ENCODE data around the gene CLASP1. TPM values are rescaled to one million over a fixed set of nuclear protein-coding genes. Genes with fewer than 3 reads are reported as not detected.

The CLASP1 gene
- total and polyA plus RNA-seq, 2 experiments from 2014 or later: 16.6 to 56.3 TPM

DNA sequence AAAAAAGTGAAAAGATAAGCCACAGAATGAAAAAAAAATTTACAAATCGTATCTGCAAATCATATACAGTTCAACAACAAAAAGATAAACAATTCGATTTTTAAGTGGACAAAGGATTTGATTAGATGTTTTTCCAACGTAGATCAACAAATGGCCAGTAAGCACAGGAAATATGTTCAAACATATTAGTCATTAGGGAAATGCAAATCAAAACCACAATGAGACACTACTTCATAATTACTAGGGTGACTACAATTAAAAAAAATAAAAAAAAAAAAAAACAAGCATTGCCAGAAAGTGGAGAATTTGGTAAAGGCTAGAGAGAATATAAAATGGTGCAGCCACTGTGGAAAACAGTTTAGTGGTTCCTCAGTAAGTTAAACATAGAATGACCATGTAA lies 156.9 kb downstream of the CLASP1 start (continued):
- TF ChIP-seq, protein P1, sequence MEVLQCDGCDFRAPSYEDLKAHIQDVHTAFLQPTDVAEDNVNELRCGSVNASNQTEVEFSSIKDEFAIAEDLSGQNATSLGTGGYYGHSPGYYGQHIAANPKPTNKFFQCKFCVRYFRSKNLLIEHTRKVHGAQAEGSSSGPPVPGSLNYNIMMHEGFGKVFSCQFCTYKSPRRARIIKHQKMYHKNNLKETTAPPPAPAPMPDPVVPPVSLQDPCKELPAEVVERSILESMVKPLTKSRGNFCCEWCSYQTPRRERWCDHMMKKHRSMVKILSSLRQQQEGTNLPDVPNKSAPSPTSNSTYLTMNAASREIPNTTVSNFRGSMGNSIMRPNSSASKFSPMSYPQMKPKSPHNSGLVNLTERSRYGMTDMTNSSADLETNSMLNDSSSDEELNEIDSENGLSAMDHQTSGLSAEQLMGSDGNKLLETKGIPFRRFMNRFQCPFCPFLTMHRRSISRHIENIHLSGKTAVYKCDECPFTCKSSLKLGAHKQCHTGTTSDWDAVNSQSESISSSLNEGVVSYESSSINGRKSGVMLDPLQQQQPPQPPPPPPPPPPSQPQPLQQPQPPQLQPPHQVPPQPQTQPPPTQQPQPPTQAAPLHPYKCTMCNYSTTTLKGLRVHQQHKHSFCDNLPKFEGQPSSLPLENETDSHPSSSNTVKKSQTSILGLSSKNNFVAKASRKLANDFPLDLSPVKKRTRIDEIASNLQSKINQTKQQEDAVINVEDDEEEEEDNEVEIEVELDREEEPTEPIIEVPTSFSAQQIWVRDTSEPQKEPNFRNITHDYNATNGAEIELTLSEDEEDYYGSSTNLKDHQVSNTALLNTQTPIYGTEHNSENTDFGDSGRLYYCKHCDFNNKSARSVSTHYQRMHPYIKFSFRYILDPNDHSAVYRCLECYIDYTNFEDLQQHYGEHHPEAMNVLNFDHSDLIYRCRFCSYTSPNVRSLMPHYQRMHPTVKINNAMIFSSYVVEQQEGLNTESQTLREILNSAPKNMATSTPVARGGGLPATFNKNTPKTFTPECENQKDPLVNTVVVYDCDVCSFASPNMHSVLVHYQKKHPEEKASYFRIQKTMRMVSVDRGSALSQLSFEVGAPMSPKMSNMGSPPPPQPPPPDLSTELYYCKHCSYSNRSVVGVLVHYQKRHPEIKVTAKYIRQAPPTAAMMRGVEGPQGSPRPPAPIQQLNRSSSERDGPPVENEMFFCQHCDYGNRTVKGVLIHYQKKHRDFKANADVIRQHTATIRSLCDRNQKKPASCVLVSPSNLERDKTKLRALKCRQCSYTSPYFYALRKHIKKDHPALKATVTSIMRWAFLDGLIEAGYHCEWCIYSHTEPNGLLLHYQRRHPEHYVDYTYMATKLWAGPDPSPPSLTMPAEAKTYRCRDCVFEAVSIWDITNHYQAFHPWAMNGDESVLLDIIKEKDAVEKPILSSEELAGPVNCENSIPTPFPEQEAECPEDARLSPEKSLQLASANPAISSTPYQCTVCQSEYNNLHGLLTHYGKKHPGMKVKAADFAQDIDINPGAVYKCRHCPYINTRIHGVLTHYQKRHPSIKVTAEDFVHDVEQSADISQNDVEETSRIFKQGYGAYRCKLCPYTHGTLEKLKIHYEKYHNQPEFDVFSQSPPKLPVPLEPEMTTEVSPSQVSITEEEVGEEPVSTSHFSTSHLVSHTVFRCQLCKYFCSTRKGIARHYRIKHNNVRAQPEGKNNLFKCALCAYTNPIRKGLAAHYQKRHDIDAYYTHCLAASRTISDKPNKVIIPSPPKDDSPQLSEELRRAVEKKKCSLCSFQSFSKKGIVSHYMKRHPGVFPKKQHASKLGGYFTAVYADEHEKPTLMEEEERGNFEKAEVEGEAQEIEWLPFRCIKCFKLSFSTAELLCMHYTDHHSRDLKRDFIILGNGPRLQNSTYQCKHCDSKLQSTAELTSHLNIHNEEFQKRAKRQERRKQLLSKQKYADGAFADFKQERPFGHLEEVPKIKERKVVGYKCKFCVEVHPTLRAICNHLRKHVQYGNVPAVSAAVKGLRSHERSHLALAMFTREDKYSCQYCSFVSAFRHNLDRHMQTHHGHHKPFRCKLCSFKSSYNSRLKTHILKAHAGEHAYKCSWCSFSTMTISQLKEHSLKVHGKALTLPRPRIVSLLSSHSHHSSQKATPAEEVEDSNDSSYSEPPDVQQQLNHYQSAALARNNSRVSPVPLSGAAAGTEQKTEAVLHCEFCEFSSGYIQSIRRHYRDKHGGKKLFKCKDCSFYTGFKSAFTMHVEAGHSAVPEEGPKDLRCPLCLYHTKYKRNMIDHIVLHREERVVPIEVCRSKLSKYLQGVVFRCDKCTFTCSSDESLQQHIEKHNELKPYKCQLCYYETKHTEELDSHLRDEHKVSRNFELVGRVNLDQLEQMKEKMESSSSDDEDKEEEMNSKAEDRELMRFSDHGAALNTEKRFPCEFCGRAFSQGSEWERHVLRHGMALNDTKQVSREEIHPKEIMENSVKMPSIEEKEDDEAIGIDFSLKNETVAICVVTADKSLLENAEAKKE (CRISPR knock-in tag; IDR thresholded peaks at IDR 0.05): no peak
- TF ChIP-seq, protein P2, sequence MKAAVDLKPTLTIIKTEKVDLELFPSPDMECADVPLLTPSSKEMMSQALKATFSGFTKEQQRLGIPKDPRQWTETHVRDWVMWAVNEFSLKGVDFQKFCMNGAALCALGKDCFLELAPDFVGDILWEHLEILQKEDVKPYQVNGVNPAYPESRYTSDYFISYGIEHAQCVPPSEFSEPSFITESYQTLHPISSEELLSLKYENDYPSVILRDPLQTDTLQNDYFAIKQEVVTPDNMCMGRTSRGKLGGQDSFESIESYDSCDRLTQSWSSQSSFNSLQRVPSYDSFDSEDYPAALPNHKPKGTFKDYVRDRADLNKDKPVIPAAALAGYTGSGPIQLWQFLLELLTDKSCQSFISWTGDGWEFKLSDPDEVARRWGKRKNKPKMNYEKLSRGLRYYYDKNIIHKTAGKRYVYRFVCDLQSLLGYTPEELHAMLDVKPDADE (IDR thresholded peaks at IDR 0.05): no peak
- no peak for TF ChIP-seq JUNB (IDR thresholded peaks at IDR 0.05; ENCODE audit: unreplicated experiment)

DNA sequence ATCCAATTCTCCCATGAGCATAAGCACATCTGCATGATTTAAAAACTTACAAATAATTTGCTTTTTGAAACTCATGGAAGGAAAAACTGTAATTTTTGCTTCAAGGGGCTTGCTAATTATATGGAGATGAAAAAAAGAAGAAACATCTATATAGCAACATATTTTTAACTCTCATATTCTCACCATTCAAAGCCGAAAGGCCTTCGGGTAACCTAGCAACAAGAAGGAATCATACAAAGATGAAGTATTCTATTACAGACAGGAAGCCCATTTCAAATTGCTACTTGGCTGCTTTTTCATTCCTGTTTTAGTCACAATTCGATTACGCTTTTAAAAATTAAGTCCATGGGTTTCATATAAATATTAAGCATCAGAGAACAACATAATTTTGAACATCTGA lies 157.7 kb downstream of the CLASP1 start:
- peaks cover 30% of the 10 kb centered on the region for H3K4me1 ChIP-seq (ENCODE audit: insufficient read depth)
- peaks cover 4% of the 10 kb centered on the region for H4K20me1 ChIP-seq (replicated peaks; ENCODE audit: insufficient read depth)
- Mint-ChIP-seq H3K27ac (no peak overlapping the region; the same call in 1 of the 2 replicates), H3K9me3 (no peaks in the 10 kb centered on the region), H3K27me3 (ENCODE audit: insufficient read depth, low read depth, poor library complexity) (no peaks in the 10 kb centered on the region), H3K36me3 (ENCODE audit: low read depth) (no peaks in the 10 kb centered on the region; the same call in 1 of the 3 replicates), H3K4me3 (no peak overlapping the region), H3K4me1 (peaks cover 21% of the 10 kb centered on the region)
- H3K36me3 ChIP-seq (ENCODE audit: insufficient read depth): no peaks in the 10 kb centered on the region
- H3K9me2 ChIP-seq (ENCODE audit: insufficient read depth): no peaks in the 10 kb centered on the region
- H3K27me3 ChIP-seq (ENCODE audit: insufficient read depth): no peaks in the 10 kb centered on the region
- H2AFZ ChIP-seq: no peak overlapping the region
- peaks cover 64% of the 10 kb centered on the region for H3K79me2 ChIP-seq (replicated peaks; ENCODE audit: insufficient read depth)
- no peak overlapping the region for H3K4me2 ChIP-seq
- no peak for DNase-seq (ENCODE audit: low spot score)
- no peak for ATAC-seq
- no peaks in the 10 kb centered on the region for H3F3A ChIP-seq (replicated peaks; ENCODE audit: low read depth)
- no peak overlapping the region for H3K4me3 ChIP-seq
- H3K27ac ChIP-seq (ENCODE audit: low read depth): no peak overlapping the region
- TF ChIP-seq CREB1 (CRISPR knock-in tag; IDR thresholded peaks at IDR 0.05; ENCODE audit: low read depth): no peak
- no peak for TF ChIP-seq STAT1 (IDR thresholded peaks at IDR 0.05; ENCODE audit: unreplicated experiment)
- TF ChIP-seq, protein P1 (CRISPR knock-in tag; IDR thresholded peaks at IDR 0.05): no peak
- TF ChIP-seq ZNF114 (CRISPR knock-in tag; IDR thresholded peaks at IDR 0.05): no peak
- TF ChIP-seq, protein P3, sequence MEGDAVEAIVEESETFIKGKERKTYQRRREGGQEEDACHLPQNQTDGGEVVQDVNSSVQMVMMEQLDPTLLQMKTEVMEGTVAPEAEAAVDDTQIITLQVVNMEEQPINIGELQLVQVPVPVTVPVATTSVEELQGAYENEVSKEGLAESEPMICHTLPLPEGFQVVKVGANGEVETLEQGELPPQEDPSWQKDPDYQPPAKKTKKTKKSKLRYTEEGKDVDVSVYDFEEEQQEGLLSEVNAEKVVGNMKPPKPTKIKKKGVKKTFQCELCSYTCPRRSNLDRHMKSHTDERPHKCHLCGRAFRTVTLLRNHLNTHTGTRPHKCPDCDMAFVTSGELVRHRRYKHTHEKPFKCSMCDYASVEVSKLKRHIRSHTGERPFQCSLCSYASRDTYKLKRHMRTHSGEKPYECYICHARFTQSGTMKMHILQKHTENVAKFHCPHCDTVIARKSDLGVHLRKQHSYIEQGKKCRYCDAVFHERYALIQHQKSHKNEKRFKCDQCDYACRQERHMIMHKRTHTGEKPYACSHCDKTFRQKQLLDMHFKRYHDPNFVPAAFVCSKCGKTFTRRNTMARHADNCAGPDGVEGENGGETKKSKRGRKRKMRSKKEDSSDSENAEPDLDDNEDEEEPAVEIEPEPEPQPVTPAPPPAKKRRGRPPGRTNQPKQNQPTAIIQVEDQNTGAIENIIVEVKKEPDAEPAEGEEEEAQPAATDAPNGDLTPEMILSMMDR (conservative IDR thresholded peaks at IDR 0.05; ENCODE audit: low read depth in 2 of 2): no peak
